Esophagus squamous epithelium (tissue), 4 donors: ENCODE measurements around the gene SNRK.

Source experiments
- POLR2A ChIP-seq, 4 donors: fragments of 450-650 bp; IDR thresholded peaks; one replicate each; pipeline ENCODE4 v1.6.1; 2017; ENCODE audit warnings: antibody characterized with exemption in 4 of 4, mild to moderate bottlenecking in 4 of 4, moderate library complexity in 3 of 4
- TF ChIP-seq, protein P1 (sequence below), 6 experiments: fragments of 450-650 bp in 4 of 6; fragments of 200-600 bp in 2 of 6; sonication (generic) in 2 of 6; IDR thresholded peaks; one replicate each; pipeline ENCODE4 v1.5.1; 2016 to 2019; ENCODE audit warnings: antibody characterized with exemption in 6 of 6, mild to moderate bottlenecking in 4 of 6, moderate library complexity in 4 of 6

DNA sequence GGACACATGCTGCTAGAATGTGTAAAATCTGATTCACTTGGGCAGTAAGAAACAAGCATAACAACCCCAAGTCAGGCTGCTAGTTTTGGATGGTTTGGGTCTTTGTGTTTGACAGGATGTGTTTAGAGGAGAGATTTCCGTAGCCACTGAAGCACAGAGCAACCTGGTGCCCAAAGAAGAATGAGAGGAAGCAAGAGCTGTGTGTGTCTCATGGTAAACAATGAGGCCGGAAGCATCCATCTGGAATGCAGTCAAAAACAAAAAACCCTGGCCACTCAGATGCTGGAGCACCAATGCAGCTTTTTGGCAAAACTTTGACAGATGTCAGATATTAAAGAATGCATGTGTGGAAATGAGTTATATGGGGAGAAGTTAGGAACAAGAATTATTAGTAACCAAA lies 39.4 kb upstream of the SNRK start:
- TF ChIP-seq, protein P1, sequence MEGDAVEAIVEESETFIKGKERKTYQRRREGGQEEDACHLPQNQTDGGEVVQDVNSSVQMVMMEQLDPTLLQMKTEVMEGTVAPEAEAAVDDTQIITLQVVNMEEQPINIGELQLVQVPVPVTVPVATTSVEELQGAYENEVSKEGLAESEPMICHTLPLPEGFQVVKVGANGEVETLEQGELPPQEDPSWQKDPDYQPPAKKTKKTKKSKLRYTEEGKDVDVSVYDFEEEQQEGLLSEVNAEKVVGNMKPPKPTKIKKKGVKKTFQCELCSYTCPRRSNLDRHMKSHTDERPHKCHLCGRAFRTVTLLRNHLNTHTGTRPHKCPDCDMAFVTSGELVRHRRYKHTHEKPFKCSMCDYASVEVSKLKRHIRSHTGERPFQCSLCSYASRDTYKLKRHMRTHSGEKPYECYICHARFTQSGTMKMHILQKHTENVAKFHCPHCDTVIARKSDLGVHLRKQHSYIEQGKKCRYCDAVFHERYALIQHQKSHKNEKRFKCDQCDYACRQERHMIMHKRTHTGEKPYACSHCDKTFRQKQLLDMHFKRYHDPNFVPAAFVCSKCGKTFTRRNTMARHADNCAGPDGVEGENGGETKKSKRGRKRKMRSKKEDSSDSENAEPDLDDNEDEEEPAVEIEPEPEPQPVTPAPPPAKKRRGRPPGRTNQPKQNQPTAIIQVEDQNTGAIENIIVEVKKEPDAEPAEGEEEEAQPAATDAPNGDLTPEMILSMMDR (IDR thresholded peaks at IDR 0.05), result no peak
- TF ChIP-seq POLR2A (IDR thresholded peaks at IDR 0.05), result no peak
